ENCODE measurements around the gene RNU1-3.
"Not testable (repeated sequence)": the region's sequence is repeated elsewhere in the genome, so short reads cannot be mapped to it uniquely, and the experiment has no call there.

GRCh38 chr1:16684738-16685337 is 18.1 kb upstream of the RNU1-3 start:
- TF ChIP-seq, protein P1, sequence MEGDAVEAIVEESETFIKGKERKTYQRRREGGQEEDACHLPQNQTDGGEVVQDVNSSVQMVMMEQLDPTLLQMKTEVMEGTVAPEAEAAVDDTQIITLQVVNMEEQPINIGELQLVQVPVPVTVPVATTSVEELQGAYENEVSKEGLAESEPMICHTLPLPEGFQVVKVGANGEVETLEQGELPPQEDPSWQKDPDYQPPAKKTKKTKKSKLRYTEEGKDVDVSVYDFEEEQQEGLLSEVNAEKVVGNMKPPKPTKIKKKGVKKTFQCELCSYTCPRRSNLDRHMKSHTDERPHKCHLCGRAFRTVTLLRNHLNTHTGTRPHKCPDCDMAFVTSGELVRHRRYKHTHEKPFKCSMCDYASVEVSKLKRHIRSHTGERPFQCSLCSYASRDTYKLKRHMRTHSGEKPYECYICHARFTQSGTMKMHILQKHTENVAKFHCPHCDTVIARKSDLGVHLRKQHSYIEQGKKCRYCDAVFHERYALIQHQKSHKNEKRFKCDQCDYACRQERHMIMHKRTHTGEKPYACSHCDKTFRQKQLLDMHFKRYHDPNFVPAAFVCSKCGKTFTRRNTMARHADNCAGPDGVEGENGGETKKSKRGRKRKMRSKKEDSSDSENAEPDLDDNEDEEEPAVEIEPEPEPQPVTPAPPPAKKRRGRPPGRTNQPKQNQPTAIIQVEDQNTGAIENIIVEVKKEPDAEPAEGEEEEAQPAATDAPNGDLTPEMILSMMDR (IDR thresholded peaks at IDR 0.05; ENCODE audit: insufficient read depth, low read depth, low read length), result peak; percentile 20
- not testable (repeated sequence) for TF ChIP-seq EZH2 (IDR thresholded peaks at IDR 0.05; ENCODE audit: insufficient read depth, low read length)
